ENCODE measurements around the gene KLF4. TPM values are rescaled to one million over a fixed set of nuclear protein-coding genes. Genes with fewer than 3 reads are reported as not detected.

KLF4 gene
- total RNA-seq, 2 experiments from 2014 or later, result not detected

GRCh38 chr9:107496976-107497375 is 7.4 kb upstream of the KLF4 start:
- H2AFZ ChIP-seq (ENCODE audit: low read length), result no peak overlapping the region
- no peaks in the 10 kb centered on the region for H3K4me1 ChIP-seq (ENCODE audit: insufficient read depth, low read length, poor library complexity, severe bottlenecking)
- intact Hi-C loops (cut with micrococcal nuclease; ENCODE audit: unreplicated experiment), result no loop called here
- H3K4me2 ChIP-seq (ENCODE audit: low read length), result no peak overlapping the region
- no peaks in the 10 kb centered on the region for H3K9me3 ChIP-seq (ENCODE audit: low read length)
- ChIA-PET CTCF (ENCODE audit: unreplicated experiment) (no interaction called here), POLR2A (interaction anchor here (0.7 kb wide), 2 partner anchors 1028 to 1407 kb away, joined by 5 to 7 read pairs; no protein-coding TSS in a partner anchor)
- TF ChIP-seq EZH2phosphoT487 (IDR thresholded peaks at IDR 0.05; ENCODE audit: borderline replicate concordance, low read depth, low read length), result no peak
- TF ChIP-seq, protein P1, sequence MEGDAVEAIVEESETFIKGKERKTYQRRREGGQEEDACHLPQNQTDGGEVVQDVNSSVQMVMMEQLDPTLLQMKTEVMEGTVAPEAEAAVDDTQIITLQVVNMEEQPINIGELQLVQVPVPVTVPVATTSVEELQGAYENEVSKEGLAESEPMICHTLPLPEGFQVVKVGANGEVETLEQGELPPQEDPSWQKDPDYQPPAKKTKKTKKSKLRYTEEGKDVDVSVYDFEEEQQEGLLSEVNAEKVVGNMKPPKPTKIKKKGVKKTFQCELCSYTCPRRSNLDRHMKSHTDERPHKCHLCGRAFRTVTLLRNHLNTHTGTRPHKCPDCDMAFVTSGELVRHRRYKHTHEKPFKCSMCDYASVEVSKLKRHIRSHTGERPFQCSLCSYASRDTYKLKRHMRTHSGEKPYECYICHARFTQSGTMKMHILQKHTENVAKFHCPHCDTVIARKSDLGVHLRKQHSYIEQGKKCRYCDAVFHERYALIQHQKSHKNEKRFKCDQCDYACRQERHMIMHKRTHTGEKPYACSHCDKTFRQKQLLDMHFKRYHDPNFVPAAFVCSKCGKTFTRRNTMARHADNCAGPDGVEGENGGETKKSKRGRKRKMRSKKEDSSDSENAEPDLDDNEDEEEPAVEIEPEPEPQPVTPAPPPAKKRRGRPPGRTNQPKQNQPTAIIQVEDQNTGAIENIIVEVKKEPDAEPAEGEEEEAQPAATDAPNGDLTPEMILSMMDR (conservative IDR thresholded peaks at IDR 0.05; ENCODE audit: low read length), result no peak
- H3K36me3 ChIP-seq (ENCODE audit: insufficient read depth, low read length), result no peaks in the 10 kb centered on the region
- no TSS peak for BruUV-seq (replicated peaks)
- H4K20me1 ChIP-seq (ENCODE audit: insufficient read depth, low read length), result no peaks in the 10 kb centered on the region
- DNase-seq (ENCODE audit: low spot score), result no peak
- H3K4me3 ChIP-seq (ENCODE audit: low read depth, low read length, poor library complexity, severe bottlenecking), result no peak overlapping the region
- no peaks in the 10 kb centered on the region for H3K9me2 ChIP-seq (ENCODE audit: insufficient read depth, low read length)
- H3K27ac ChIP-seq (ENCODE audit: low read depth, low read length, poor library complexity, severe bottlenecking), result no peak overlapping the region
- H3K79me2 ChIP-seq (ENCODE audit: insufficient read depth, low read depth, low read length), result no peaks in the 10 kb centered on the region

GRCh38 chr9:107492381-107492970 is 2.9 kb upstream of the KLF4 start:
- H3K27ac ChIP-seq (ENCODE audit: low read depth, low read length, poor library complexity, severe bottlenecking), result no peak overlapping the region
- TF ChIP-seq, protein P1 (conservative IDR thresholded peaks at IDR 0.05; ENCODE audit: low read length), result no peak
- TF ChIP-seq EZH2phosphoT487 (IDR thresholded peaks at IDR 0.05; ENCODE audit: borderline replicate concordance, low read depth, low read length), result no peak
- POLR2A ChIA-PET, result interaction anchor here (0.6 kb wide), 1 partner anchor 28 kb away, joined by 3 read pairs; no protein-coding TSS in a partner anchor
- no peak overlapping the region for H2AFZ ChIP-seq (ENCODE audit: low read length)
- H4K20me1 ChIP-seq (ENCODE audit: insufficient read depth, low read length), result no peaks in the 10 kb centered on the region
- no peaks in the 10 kb centered on the region for H3K9me3 ChIP-seq (ENCODE audit: low read length)
- H3K36me3 ChIP-seq (ENCODE audit: insufficient read depth, low read length), result no peaks in the 10 kb centered on the region
- CTCF ChIA-PET (ENCODE audit: unreplicated experiment), result no interaction called here
- H3K79me2 ChIP-seq (ENCODE audit: insufficient read depth, low read depth, low read length), result no peaks in the 10 kb centered on the region
- no peak for DNase-seq (ENCODE audit: low spot score)
- no peak overlapping the region for H3K4me3 ChIP-seq (ENCODE audit: low read depth, low read length, poor library complexity, severe bottlenecking)
- no TSS peak for BruUV-seq (replicated peaks)
- H3K4me2 ChIP-seq (ENCODE audit: low read length), result no peak overlapping the region
- H3K4me1 ChIP-seq (ENCODE audit: insufficient read depth, low read length, poor library complexity, severe bottlenecking), result no peaks in the 10 kb centered on the region
- intact Hi-C loops (cut with micrococcal nuclease; ENCODE audit: unreplicated experiment), result no loop called here
- H3K9me2 ChIP-seq (ENCODE audit: insufficient read depth, low read length), result no peaks in the 10 kb centered on the region
